Stomach smooth muscle (tissue), 2 donors: ENCODE data around the gene PDE4D.

Experiments used
- H3K27ac ChIP-seq: one replicate; pipeline ENCODE4 v1.7.0; 2013; ENCODE audit warnings: mild to moderate bottlenecking, low read length, inconsistent platforms
- H3K27me3 ChIP-seq, 2 donors: one replicate each; pipeline ENCODE4 v1.7.0; 2013; ENCODE audit warnings: low read length in 2 of 2; ENCODE audit not compliant: insufficient read depth in 2 of 2, control insufficient read depth in 1 of 2
- H3K36me3 ChIP-seq, 2 donors: one replicate each; pipeline ENCODE4 v1.7.0; 2013; ENCODE audit warnings: low read length in 2 of 2; ENCODE audit not compliant: control insufficient read depth in 2 of 2, insufficient read depth in 2 of 2
- H3K4me1 ChIP-seq: one replicate; pipeline ENCODE4 v1.7.0; 2013; ENCODE audit warnings: low read length; ENCODE audit not compliant: control insufficient read depth, insufficient read depth
- H3K4me3 ChIP-seq, 2 donors: one replicate each; pipeline ENCODE4 v1.7.0; 2013; ENCODE audit warnings: low read length in 2 of 2
- H3K9ac ChIP-seq, 2 donors: one replicate each; pipeline ENCODE4 v1.7.0; 2013; ENCODE audit warnings: low read length in 2 of 2, mild to moderate bottlenecking in 1 of 2
- H3K9me3 ChIP-seq, 2 donors: one replicate each; pipeline ENCODE4 v1.7.0; 2013; ENCODE audit warnings: low read length in 2 of 2; ENCODE audit not compliant: control insufficient read depth in 2 of 2
- donor health status: healthy.
- donor health status: Pancreatic carcinoma.

Gene PDE4D

GRCh38 chr5:59709346-59709821, 184.1 kb downstream of the PDE4D start:
- Histone ChIP-seq H3K4me1 (peaks cover 3% of the 10 kb centered on the region), H3K4me3 (no peak overlapping the region)

GRCh38 chr5:59704936-59705335, 188.6 kb downstream of the PDE4D start:
- H3K9ac ChIP-seq = no peak overlapping the region
- H3K36me3 ChIP-seq = no peaks in the 10 kb centered on the region
- H3K27me3 ChIP-seq = no peaks in the 10 kb centered on the region
- H3K9me3 ChIP-seq = no peaks in the 10 kb centered on the region
- no peak overlapping the region for H3K27ac ChIP-seq
- no peak overlapping the region for H3K4me3 ChIP-seq
- peaks cover 3% of the 10 kb centered on the region for H3K4me1 ChIP-seq

More at GRCh38 chr5:59709346-59709821, 184.1 kb downstream of the PDE4D start:
- H3K36me3 ChIP-seq = no peaks in the 10 kb centered on the region
- no peak overlapping the region for H3K27ac ChIP-seq
- no peaks in the 10 kb centered on the region for H3K27me3 ChIP-seq
- no peaks in the 10 kb centered on the region for H3K9me3 ChIP-seq
- H3K9ac ChIP-seq = no peak overlapping the region

- H3K9ac ChIP-seq = no peak overlapping the region
- no peaks in the 10 kb centered on the region for H3K27me3 ChIP-seq
- H3K4me1 ChIP-seq = no peaks in the 10 kb centered on the region
- no peak overlapping the region for H3K4me3 ChIP-seq
- no peak overlapping the region for H3K27ac ChIP-seq
- no peaks in the 10 kb centered on the region for H3K36me3 ChIP-seq
- no peaks in the 10 kb centered on the region for H3K9me3 ChIP-seq
Observed at GRCh38 chr5:59703789-59704188, 189.7 kb downstream of the PDE4D start.

- no peak overlapping the region for H3K27ac ChIP-seq
- H3K4me1 ChIP-seq = no peaks in the 10 kb centered on the region
- no peak overlapping the region for H3K4me3 ChIP-seq
- no peak overlapping the region for H3K9ac ChIP-seq
- H3K27me3 ChIP-seq = no peaks in the 10 kb centered on the region
- H3K36me3 ChIP-seq = no peaks in the 10 kb centered on the region
- no peaks in the 10 kb centered on the region for H3K9me3 ChIP-seq
Observed at GRCh38 chr5:59698207-59699178, 195.0 kb downstream of the PDE4D start.

GRCh38 chr5:59694411-59694810, 199.1 kb downstream of the PDE4D start:
- H3K4me1 ChIP-seq = no peaks in the 10 kb centered on the region
- H3K27me3 ChIP-seq = no peaks in the 10 kb centered on the region
- no peak overlapping the region for H3K4me3 ChIP-seq
- no peaks in the 10 kb centered on the region for H3K36me3 ChIP-seq
- H3K27ac ChIP-seq = no peak overlapping the region
- H3K9ac ChIP-seq = no peak overlapping the region
- no peaks in the 10 kb centered on the region for H3K9me3 ChIP-seq

GRCh38 chr5:59693492-59694309, 199.8 kb downstream of the PDE4D start:
- Histone ChIP-seq H3K9ac (no peak overlapping the region), H3K4me3 (no peak overlapping the region), H3K27ac (no peak overlapping the region)

GRCh38 chr5:59685793-59686192, 207.7 kb downstream of the PDE4D start:
- Histone ChIP-seq H3K27me3 (no peaks in the 10 kb centered on the region), H3K9me3 (no peaks in the 10 kb centered on the region), H3K36me3 (no peaks in the 10 kb centered on the region), H3K27ac (no peak overlapping the region), H3K4me3 (no peak overlapping the region), H3K9ac (no peak overlapping the region), H3K4me1 (peaks cover 6% of the 10 kb centered on the region)

More at GRCh38 chr5:59693492-59694309, 199.8 kb downstream of the PDE4D start:
- no peaks in the 10 kb centered on the region for H3K27me3 ChIP-seq
- H3K36me3 ChIP-seq = no peaks in the 10 kb centered on the region
- no peaks in the 10 kb centered on the region for H3K9me3 ChIP-seq
- H3K4me1 ChIP-seq = no peaks in the 10 kb centered on the region

GRCh38 chr5:59685191-59685530, 208.4 kb downstream of the PDE4D start:
- Histone ChIP-seq H3K36me3 (no peaks in the 10 kb centered on the region), H3K27ac (no peak overlapping the region)

GRCh38 chr5:59684388-59685190, 208.9 kb downstream of the PDE4D start:
- Histone ChIP-seq H3K27ac (no peak overlapping the region), H3K4me3 (no peak overlapping the region), H3K9me3 (no peaks in the 10 kb centered on the region), H3K36me3 (no peaks in the 10 kb centered on the region), H3K27me3 (no peaks in the 10 kb centered on the region), H3K4me1 (peaks cover 6% of the 10 kb centered on the region), H3K9ac (no peak overlapping the region)

More at GRCh38 chr5:59685191-59685530, 208.4 kb downstream of the PDE4D start:
- Histone ChIP-seq H3K9me3 (no peaks in the 10 kb centered on the region), H3K4me3 (no peak overlapping the region), H3K27me3 (no peaks in the 10 kb centered on the region), H3K4me1 (peaks cover 6% of the 10 kb centered on the region), H3K9ac (no peak overlapping the region)

- Histone ChIP-seq H3K27ac (no peak overlapping the region), H3K9me3 (no peaks in the 10 kb centered on the region), H3K27me3 (no peaks in the 10 kb centered on the region), H3K9ac (no peak overlapping the region), H3K36me3 (no peaks in the 10 kb centered on the region), H3K4me1 (peaks cover 6% of the 10 kb centered on the region), H3K4me3 (no peak overlapping the region)
Observed at GRCh38 chr5:59683311-59683710, 210.2 kb downstream of the PDE4D start.
